ENCODE measurements around the gene KLK1. TPM values are rescaled to one million over a fixed set of nuclear protein-coding genes. Genes with fewer than 3 reads are reported as not detected.

KLK1 gene
- total RNA-seq, 1 experiment from 2014 or later = not detected

GRCh38 chr19:50830266-50831025, 6.9 kb upstream of the KLK1 start:
- Histone ChIP-seq H3K36me3 (replicated peaks; ENCODE audit: control insufficient read depth, insufficient read depth, low read length) (no peaks in the 10 kb centered on the region), H3K4me3 (ENCODE audit: insufficient read depth, low read depth, low read length) (no peak overlapping the region), H3K27me3 (ENCODE audit: control insufficient read depth, insufficient read depth, low read length) (peaks cover 8% of the 10 kb centered on the region)
- no peak for DNase-seq

- peaks cover 1% of the 10 kb centered on the region; the same call in 1 of the 2 replicates for H3K27me3 ChIP-seq (ENCODE audit: control insufficient read depth, insufficient read depth, low read length)
- no peak overlapping the region for H3K4me3 ChIP-seq (ENCODE audit: insufficient read depth, low read depth, low read length)
- DNase-seq = no peak
- H3K36me3 ChIP-seq (replicated peaks; ENCODE audit: control insufficient read depth, insufficient read depth, low read length) = no peaks in the 10 kb centered on the region
Measured at GRCh38 chr19:50829801-50830200, 6.2 kb upstream of the KLK1 start.

- no peak for DNase-seq
- Histone ChIP-seq H3K4me3 (ENCODE audit: insufficient read depth, low read depth, low read length) (no peak overlapping the region), H3K36me3 (replicated peaks; ENCODE audit: control insufficient read depth, insufficient read depth, low read length) (no peaks in the 10 kb centered on the region), H3K27me3 (ENCODE audit: control insufficient read depth, insufficient read depth, low read length) (peaks cover under 1% of the 10 kb centered on the region; the same call in 1 of the 2 replicates)
Measured at GRCh38 chr19:50827476-50827875, 3.9 kb upstream of the KLK1 start.

GRCh38 chr19:50826492-50827240, 3.1 kb upstream of the KLK1 start:
- no peak for DNase-seq
- no peak overlapping the region for H3K4me3 ChIP-seq (ENCODE audit: insufficient read depth, low read depth, low read length)
- H3K27me3 ChIP-seq (ENCODE audit: control insufficient read depth, insufficient read depth, low read length) = peaks cover 7% of the 10 kb centered on the region
- H3K36me3 ChIP-seq (replicated peaks; ENCODE audit: control insufficient read depth, insufficient read depth, low read length) = no peaks in the 10 kb centered on the region

- no peak overlapping the region for H3K4me3 ChIP-seq (ENCODE audit: insufficient read depth, low read depth, low read length)
- H3K27me3 ChIP-seq (ENCODE audit: control insufficient read depth, insufficient read depth, low read length) = peaks cover 43% of the 10 kb centered on the region
- no peaks in the 10 kb centered on the region for H3K36me3 ChIP-seq (replicated peaks; ENCODE audit: control insufficient read depth, insufficient read depth, low read length)
- no peak for DNase-seq
Measured at GRCh38 chr19:50822661-50823208, 852 bp downstream of the KLK1 start.

GRCh38 chr19:50821622-50822021, 2.0 kb downstream of the KLK1 start:
- DNase-seq = no peak
- Histone ChIP-seq H3K4me3 (ENCODE audit: insufficient read depth, low read depth, low read length) (no peak overlapping the region), H3K27me3 (ENCODE audit: control insufficient read depth, insufficient read depth, low read length) (peaks cover 49% of the 10 kb centered on the region), H3K36me3 (replicated peaks; ENCODE audit: control insufficient read depth, insufficient read depth, low read length) (no peaks in the 10 kb centered on the region)

- DNase-seq = no peak
- Histone ChIP-seq H3K4me3 (ENCODE audit: insufficient read depth, low read depth, low read length) (peak overlapping the region; percentile 27; the same call in 1 of the 2 replicates), H3K36me3 (replicated peaks; ENCODE audit: control insufficient read depth, insufficient read depth, low read length) (no peaks in the 10 kb centered on the region), H3K27me3 (ENCODE audit: control insufficient read depth, insufficient read depth, low read length) (peaks cover 49% of the 10 kb centered on the region)
Measured at GRCh38 chr19:50821248-50821612, 2.4 kb downstream of the KLK1 start.

- Histone ChIP-seq H3K36me3 (replicated peaks; ENCODE audit: control insufficient read depth, insufficient read depth, low read length) (no peaks in the 10 kb centered on the region), H3K27me3 (ENCODE audit: control insufficient read depth, insufficient read depth, low read length) (peaks cover 49% of the 10 kb centered on the region), H3K4me3 (ENCODE audit: insufficient read depth, low read depth, low read length) (peak overlapping the region; percentile 27; the same call in 1 of the 2 replicates)
- DNase-seq = peak; percentile 82
Measured at GRCh38 chr19:50820549-50821247, 2.9 kb downstream of the KLK1 start.

- DNase-seq = no peak
- Histone ChIP-seq H3K27me3 (ENCODE audit: control insufficient read depth, insufficient read depth, low read length) (peaks cover 49% of the 10 kb centered on the region), H3K4me3 (ENCODE audit: insufficient read depth, low read depth, low read length) (peak overlapping the region; percentile 10; the same call in 1 of the 2 replicates)
Measured at GRCh38 chr19:50820086-50820485, 3.5 kb downstream of the KLK1 start.

GRCh38 chr19:50819636-50820035, 4.0 kb downstream of the KLK1 start:
- H3K27me3 ChIP-seq (ENCODE audit: control insufficient read depth, insufficient read depth, low read length) = peaks cover 49% of the 10 kb centered on the region
- no peaks in the 10 kb centered on the region for H3K36me3 ChIP-seq (replicated peaks; ENCODE audit: control insufficient read depth, insufficient read depth, low read length)
- DNase-seq = no peak
- H3K4me3 ChIP-seq (ENCODE audit: insufficient read depth, low read depth, low read length) = no peak overlapping the region

More at GRCh38 chr19:50820086-50820485, 3.5 kb downstream of the KLK1 start:
- no peaks in the 10 kb centered on the region for H3K36me3 ChIP-seq (replicated peaks; ENCODE audit: control insufficient read depth, insufficient read depth, low read length)

- peaks cover 49% of the 10 kb centered on the region for H3K27me3 ChIP-seq (ENCODE audit: control insufficient read depth, insufficient read depth, low read length)
- H3K36me3 ChIP-seq (replicated peaks; ENCODE audit: control insufficient read depth, insufficient read depth, low read length) = no peaks in the 10 kb centered on the region
- DNase-seq = no peak
- H3K4me3 ChIP-seq (ENCODE audit: insufficient read depth, low read depth, low read length) = no peak overlapping the region
Measured at GRCh38 chr19:50818859-50819472, 4.6 kb downstream of the KLK1 start.

- Histone ChIP-seq H3K36me3 (replicated peaks; ENCODE audit: control insufficient read depth, insufficient read depth, low read length) (no peaks in the 10 kb centered on the region), H3K27me3 (ENCODE audit: control insufficient read depth, insufficient read depth, low read length) (peaks cover 49% of the 10 kb centered on the region), H3K4me3 (ENCODE audit: insufficient read depth, low read depth, low read length) (peak overlapping the region; percentile 77)
- peak; percentile 99 for DNase-seq
Measured at GRCh38 chr19:50817941-50818858, 5.4 kb downstream of the KLK1 start.

- H3K36me3 ChIP-seq (replicated peaks; ENCODE audit: control insufficient read depth, insufficient read depth, low read length) = no peaks in the 10 kb centered on the region
- H3K27me3 ChIP-seq (ENCODE audit: control insufficient read depth, insufficient read depth, low read length) = peaks cover 31% of the 10 kb centered on the region
- DNase-seq = no peak
- H3K4me3 ChIP-seq (ENCODE audit: insufficient read depth, low read depth, low read length) = no peak overlapping the region
Measured at GRCh38 chr19:50815439-50815838, 8.1 kb downstream of the KLK1 start.

All from H7 (cell line).